Activated CD8-positive, alpha-beta memory T cell treated with anti-CD3 and anti-CD28 coated beads for 48 hours (primary cell): ENCODE measurements around the gene GTF3A.

Experiments used
- DNase-seq, 3 experiments: peaks; one replicate each; pipeline ENCODE4 v3.0.0-alpha.2; 2020; ENCODE audit warnings: low read depth in 2 of 3, low spot score in 2 of 3

Gene GTF3A

DNA sequence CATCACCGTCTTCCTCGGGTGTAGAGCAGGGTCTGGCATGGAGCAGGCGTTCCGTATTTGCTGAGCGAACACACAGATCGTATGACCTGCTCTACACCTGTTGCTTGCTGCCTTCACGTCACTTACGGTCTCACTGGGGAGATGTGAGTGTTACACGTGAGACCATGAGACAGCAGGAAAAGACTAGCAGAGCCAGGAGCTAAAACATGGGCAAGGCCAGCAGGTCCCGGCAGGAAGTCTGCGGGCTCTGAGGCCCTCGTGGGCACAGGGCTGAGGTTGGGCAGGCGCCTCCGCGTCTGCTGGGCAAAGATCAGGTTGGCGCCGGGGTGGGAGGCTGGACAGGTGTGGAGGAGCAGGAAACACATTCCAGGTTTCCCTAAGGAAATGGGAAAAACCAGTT is 19.7 kb upstream of the GTF3A start:
- no peak for DNase-seq

DNA sequence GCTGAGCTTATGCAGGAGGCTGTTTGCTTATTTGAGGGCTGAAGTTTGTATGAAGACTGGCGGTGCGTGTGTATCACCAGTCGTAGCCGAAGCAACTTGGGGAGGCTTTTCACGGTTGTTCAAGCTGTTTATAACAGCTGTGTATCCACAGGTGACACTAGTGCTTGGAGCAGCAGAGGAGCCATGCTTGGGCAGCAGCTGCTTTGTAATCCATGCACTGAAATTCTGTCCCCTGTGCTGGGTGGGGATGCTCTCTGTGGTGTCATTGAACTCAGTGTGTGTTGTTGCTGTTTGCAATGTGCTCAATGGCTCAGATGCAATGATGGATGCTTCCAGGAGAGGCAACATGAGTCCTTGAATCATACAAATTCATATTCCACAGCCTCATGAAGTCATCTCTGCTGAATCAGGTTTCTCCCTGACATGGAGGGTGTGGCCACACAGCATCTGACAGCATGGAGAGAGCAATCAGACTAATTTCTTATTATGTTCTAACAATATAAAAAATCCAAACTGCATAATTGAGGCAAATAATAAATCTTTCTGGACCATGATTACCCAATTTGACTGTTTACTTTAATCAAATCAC is 18.8 kb upstream of the GTF3A start:
- no peak for DNase-seq

DNA sequence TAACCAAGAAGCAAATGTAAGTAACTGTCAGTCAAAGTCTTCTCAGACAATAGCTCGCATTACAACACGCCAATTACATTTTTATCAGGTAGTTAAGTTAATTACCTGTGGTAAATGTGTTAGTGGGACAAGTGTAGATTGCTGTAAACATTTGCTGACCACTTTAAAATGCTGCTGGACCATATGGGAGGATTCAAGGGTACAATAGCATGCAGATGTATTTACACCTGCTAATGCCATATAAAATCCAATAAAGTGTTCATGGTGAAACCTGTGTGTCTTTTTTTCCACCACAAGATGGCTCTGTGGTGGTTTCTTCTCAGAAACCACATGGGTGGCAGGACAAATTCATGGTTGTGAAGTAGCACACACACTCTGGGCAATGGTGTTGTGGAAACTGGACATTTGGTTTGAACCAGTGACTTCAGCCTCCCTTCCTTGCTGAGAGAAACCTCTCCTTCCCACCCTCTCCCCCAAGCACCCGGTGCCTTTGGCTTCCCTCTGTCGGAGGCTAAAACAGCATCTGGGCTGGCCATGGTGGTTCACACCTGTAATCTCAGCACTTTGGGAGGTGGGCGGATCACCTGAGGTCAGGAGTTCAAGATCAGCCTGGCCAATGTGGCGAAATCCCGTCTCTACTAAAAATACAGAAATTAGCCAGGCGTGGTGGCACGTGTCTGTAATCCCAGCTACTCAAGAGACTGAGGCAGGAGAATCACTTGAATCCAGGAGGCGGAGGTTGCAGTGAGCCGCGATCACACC is 18.1 kb upstream of the GTF3A start:
- no peak for DNase-seq

DNA sequence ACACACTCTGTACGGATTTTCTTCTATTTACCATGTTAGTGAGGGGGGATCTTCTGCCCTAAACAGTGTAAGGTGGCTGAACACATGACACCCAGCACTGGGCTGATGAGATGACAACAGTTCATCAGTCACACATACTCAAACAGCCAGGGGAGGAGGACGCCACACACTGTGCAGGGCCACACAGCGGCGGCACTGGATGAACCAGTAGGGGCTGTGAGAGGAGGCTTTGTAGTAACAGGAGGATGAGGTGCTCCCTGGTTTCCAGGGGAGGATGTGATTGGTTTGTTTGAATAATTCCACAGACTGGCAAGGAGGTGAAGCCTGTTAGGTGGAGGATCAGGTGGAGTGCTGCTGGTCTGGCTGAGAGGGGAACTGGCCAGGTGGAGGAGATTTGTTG is 16.3 kb upstream of the GTF3A start:
- DNase-seq: no peak

DNA sequence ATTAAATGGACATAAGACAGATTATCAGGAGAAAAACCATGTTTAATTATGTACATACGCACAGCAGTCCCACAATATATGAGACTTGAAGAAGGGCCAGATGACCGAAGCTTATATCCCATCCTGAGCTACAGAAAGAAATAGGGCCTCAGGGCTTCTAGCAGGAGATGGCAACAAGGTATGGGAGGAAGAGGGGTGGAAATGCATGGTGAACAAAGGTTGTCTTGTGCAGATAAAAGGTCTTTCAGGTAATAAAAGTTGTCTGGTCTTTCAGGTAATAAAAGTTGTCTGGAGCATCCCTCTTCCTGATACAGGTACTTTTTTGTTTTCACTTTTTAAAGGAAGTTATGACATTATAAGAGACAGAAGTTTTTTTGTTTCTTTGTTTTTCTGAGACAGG is 15.4 kb upstream of the GTF3A start:
- DNase-seq: no peak

DNA sequence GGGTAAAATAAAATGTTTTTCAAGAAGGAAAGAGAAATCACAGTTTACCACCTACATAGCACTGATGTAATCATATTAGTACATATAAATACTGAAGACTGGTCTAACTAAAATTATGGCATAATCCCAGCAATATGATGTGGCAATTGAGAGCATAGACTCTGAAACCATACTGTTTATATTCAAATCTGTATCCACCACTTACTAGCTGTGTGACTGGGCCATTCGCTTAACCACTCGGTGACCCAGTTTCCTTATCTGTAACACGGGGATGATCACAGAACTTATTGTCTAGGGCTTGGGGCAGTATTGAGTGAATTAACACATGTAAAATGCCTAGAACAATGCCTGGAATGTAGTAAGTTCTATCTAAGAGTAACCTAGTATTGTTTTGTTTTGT is 13.1 kb upstream of the GTF3A start:
- no peak for DNase-seq

DNA sequence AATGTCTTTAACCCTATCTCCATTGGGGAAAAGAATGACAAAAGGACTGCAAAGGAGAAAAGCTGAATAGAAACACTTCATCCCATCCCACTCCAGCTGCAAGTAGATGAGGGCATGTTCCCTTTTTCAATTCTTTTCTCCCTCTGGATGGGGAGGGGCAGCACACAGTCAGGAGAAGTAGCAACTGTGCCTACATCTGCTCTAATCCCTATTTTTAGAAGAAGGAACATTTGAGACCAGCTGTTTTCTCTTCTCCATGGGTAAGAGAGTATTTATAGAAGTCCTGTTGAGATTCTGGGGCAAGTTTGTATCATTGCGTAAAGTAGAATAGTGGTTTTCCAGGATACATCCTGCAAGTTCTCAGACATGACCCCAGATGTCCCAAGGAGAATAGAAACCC is 9.3 kb upstream of the GTF3A start:
- no peak for DNase-seq

DNA sequence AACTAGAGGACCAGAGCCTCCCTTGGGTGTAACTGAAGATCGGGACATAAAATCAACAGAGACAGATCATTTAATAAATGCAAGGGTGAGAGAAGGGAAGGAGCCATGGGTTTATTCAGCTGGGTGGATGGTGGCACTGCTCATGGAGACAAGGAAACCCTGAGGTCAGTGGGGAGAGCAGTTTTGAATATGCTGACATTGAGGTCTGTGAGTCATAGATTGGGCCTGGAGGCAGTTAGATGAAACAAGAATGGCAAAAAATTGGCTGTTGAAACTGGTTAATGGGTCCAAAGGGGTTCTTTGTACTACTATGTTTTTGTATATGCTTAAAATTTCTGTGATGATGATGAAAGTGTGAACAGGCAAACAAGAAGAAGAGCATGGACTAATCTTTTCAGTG is 5.1 kb upstream of the GTF3A start:
- DNase-seq: no peak

DNA sequence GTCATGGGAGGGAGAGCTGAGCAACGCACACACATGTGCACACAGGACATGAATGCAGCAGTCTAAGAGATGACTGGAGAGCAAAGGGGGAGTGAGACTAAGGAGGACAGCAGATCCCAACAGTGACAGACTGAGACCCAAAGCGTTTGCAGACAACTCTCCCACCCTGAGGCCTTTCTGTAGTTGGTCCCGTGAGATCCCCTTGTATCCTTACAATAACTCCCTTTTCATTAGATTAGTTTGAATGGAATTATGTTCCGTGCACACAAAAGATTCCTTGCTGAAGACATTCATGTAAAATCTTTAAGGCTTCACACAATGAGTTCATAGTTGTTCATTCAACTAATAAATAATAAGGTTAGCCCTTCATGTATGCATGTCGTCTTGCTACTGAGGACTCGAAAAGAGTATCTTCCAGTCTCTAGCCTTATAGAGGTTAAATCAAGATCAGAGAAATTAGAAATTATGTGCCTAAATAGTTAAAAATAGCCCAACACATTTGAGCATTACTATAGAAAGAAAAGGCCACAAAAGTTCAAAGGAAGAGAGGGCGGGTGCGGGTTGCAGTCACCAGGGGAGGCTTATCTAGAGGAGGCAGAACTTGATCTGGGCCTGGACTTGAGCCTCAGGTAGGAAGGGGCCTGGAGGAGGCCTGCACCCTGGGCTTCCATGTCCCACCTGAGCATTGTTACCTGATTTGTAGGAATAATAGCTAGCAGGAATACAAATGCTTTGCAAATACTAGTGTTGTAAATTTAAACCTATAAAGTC is 3.1 kb upstream of the GTF3A start:
- no peak for DNase-seq

DNA sequence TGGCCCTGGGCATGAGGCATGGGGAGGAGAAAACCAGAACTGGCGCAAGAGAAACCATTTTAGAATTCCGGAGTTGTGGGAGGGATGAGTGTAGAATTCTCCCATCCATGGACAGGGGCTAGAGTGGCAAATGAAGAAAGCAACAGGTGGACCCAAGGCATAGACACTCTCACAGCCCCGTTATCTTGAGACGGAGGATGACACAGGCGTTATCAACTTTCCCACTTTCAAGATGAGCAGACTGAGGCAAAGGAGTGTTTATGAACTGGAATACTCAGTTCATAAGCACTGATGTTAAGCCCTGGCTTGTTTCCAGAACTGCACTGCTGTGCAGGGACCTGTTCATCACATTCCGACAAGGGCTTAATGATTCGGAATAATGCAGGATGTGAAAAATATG is 1.1 kb upstream of the GTF3A start:
- DNase-seq: no peak

DNA sequence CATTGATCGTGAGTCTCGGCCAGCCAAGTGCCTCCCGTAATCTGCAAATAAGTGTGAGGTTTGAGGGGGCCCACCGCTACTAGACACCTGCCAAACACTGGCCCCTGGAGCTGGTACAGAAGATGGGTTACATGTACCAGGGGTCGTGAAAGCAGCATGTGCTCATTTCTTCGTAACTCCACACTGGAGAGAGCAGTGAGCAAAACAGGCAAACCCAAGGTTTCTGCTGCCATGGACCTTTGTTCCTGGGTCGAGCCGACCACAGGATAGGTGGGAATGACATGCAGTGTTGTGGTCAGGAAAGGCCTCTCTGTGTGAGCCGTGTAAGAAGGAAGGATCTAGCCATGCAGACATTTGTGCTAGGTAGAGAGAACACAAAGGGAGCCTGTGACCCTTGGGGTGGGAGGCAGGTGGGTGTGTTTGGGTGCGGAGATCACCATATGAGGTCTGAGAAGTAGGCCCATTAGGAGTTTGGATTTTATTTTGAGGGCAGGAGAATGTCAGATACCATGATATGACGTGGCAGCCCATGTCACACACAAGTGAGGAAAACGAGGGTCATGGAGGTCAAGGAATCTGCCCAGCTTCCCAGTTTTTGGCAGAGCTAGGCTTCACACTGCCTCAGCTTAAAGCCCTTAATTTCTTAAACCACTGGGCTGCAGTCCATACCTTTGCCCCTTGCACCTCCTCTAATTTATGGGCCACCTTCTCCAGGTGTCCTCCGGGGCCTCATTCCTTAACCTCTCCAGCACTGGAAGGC is 919 bp downstream of the GTF3A start:
- no peak for DNase-seq

DNA sequence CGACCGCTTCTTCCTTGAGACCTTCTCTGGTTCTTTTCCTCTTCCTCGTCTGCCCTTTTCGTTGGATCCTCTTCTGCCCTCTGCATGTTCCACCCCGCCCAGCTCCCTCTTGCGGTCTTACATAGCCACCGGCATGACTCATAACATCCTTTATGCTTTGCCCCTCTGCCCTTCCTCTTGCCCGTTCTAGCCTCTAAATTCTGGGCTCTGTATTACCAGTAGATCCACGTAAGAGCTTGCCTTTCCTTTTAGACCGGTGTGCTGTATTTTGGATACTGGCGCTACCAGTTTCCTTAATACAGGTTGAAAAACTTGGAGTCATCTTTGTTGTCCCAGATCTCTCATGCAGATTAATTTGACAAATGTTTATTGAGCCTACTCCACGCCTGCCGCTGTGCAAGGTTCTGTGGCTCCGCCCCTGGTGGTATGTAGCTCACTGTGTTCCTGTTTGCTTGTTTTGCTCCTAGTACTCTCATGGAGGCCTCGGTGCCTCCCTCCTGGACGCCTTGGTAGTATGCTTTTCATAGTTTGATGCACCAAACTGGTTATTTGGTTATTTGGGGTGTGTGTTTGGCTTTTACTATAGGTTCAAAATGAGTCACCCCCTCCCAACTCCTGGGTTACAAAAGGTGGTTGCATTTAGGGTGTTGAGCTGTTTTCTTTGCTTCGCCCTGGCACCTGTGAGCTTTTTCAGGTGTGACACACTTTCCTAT is 1.7 kb downstream of the GTF3A start:
- DNase-seq: peak in 2 of 3 experiments; percentile 21 to 42

DNA sequence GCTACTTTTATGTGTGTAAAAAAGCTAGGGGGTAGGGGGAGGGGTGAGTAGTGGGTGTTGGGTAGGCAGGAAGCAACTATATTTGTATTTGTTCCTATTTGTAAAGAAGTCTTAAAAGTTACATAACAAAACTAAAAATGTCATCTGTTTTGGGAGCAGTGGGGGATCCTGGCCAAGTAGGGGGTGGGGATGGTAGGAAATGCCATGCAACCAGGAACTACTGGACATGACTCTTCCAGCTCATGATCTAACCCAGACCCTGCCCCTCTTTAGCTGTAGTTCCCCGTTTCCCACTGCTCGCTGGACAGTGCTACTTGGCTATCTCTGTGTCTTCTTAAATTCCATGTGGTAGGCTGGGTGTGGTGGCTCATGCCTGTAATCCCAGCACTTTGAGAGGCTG is 3.2 kb downstream of the GTF3A start:
- no peak for DNase-seq

DNA sequence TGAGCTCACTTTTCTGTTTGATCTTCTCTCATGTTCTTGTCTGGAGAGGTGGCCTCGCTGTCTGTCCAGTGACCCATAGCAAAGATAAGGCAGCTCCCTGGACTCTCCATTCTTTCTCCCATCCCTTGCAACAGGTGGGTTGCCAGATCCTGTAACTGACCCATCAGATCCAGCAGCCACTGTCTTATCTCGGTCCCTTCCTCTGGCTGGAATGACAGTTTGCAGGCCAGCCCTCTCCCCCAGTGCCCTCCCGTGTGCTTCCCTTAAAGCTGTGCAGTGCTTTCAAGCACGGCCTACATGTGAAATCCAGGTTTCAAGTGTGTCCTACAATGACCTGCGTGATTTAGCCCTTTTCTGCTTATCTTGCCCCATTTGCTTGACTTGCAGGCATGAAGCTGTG is 3.7 kb downstream of the GTF3A start:
- DNase-seq: no peak

DNA sequence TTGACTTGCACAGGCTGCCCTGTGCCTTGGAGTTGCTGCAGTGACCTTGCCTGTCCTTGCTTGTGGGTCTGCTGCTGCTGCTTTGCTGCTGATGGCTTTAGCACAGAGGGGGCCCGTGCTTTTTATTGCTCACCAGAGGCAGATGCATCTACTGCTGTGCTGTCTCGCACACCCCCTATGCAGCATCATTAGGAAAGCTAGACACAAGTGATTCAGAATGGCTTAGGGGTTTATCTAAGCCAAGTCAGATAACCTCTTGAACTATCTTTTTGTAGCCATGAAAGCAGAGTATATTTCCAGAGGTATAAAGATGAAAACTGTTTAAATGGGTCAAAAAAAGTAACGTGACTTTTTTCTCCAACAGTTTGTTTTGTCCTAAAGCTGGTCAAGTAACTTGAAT is 7.8 kb downstream of the GTF3A start:
- DNase-seq: no peak

DNA sequence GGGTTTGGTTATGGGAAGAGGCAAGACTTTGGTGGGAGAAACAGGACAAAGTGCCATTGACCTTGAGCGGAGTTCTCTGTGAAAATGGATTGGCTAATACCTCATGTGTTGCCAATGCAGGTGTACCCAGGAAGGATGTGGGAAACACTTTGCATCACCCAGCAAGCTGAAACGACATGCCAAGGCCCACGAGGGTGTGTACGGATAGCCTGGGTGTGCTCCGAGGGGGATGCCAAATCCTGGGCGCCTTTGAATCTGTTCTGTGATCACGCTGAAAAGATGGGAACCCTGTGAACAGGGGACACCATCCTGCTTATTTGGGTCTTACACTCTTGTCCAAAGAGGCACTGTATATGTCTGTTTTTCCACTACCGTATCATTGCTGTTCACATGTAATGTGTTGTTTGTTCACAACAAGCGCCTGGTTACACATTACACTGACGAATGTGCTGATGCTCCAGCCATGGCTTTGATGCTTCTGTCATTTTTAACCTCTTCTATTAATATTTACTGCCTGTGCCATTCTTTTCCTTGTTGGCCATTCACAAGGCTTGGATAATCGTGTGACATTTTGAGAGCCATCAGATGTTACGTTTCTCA is 8.3 kb downstream of the GTF3A start:
- DNase-seq: no peak

DNA sequence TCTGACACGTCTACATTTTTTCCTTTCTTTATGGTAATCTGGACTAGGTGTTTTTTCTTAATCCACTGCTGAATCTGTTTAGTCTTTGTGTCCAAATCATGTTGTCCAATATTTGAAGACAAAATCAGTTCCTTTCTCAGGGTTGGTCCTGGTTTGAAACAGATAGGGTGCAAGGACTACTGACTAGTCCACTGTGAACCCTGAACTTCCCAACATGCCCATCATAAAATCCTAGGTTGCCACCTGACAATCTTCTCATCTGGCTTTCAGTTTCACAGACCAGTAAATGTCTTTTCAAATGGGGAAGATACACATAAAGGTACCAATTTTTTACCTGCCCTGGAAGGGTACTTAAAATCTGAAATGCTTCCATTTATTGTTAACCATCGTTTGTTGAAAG is 12.7 kb downstream of the GTF3A start:
- DNase-seq: no peak

DNA sequence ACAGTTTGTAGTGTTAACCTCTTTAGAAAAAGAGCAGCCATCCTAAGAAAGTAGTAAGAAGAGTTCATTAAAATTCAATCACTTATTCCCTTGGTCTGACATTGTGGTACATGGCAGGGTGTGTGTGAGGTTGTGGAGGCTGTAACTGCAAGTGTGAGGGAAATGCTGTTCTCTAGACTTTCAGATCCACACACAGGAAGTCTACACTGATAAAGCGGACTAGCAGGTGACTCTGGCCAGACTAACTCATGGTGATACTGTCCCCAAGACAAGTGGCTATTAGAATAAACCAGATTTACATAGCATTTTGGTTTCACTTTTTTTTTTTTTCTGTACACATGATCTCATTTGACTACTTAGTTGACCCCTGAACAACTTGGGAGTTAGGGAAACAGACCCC is 16.0 kb downstream of the GTF3A start:
- no peak for DNase-seq

DNA sequence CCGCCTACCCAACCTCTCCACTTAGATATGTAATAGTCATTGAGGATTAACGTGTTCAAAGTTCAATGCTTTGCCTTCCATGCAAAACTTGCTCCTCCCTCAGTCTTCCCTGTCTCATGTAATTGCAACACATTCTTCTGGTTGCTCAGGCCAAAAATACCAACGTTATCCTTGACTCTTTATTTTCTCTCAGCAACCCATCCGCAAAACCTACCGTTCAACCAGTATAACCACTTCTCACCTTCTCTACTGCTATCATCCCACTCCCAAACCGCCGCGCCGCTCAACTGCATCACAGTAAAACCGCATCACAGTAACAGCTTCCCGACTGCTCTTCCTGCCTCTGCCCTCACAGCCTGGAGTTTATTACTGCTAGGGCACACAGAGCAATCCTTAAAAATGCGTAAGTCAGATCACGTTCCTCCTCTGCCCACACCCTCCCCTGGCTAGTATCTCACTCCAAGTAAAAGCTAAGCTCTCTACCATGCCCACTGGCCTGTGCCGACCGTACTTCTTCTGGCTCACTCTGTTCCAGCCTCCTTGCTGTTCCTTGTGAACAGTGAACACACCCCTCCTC is 17.7 kb downstream of the GTF3A start:
- no peak for DNase-seq

DNA sequence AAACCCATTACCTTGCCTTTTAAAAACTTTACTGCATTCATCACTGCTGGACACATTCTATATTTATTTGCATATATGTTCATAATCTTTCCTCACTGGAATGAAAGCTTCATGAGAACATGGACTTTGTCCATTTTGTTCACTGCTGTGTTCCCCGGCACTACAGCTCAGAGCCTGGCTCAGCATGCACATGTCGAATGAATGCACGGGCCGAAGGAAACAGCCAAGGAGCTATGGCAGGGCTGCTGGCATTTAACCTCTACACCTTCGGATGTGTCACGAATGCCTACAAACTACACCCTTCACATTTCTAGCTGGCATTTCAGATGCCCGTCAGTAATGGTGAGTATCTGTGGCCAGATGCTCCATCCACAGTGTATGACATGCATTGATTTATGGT is 18.4 kb downstream of the GTF3A start:
- DNase-seq: no peak
